ENCODE measurements around the gene PFKM. TPM values are rescaled to one million over a fixed set of nuclear protein-coding genes. Genes with fewer than 3 reads are reported as not detected.

Gene PFKM
- total RNA-seq, 1 experiment from 2014 or later, result 92.4 TPM

GRCh38 chr12:48080821-48081220, 38.3 kb upstream of the PFKM start:
- no peak for TF ChIP-seq CTCF (conservative IDR thresholded peaks at IDR 0.05)
- no peak overlapping the region for H2BK12ac ChIP-seq (ENCODE audit: insufficient read length, low read depth, low read length)
- H4K91ac ChIP-seq (ENCODE audit: insufficient read length, low read depth, low read length), result no peak overlapping the region
- Mint-ChIP-seq H3K9me3 (no peaks in the 10 kb centered on the region), H3K27ac (peak overlapping the region in 1 of 3 experiments; percentile 80; a peak in 2 of 7 replicates), H3K27me3 (ENCODE audit: low read depth) (no peaks in the 10 kb centered on the region), H3K4me1 (no peaks in the 10 kb centered on the region), H3K36me3 (ENCODE audit: insufficient read depth in 1 of 3, low read depth in 3 of 3) (peaks cover 13 to 52% (median 34%) of the 10 kb centered on the region in 3 experiments), H3K4me3 (no peak overlapping the region)
- no peak overlapping the region for H2BK5ac ChIP-seq (ENCODE audit: insufficient read length, low read length)
- no peaks in the 10 kb centered on the region for H3K79me2 ChIP-seq (ENCODE audit: insufficient read depth, low read length)
- H4K20me1 ChIP-seq (ENCODE audit: control insufficient read depth, insufficient read depth, insufficient read length), result no peaks in the 10 kb centered on the region
- no peak overlapping the region for H3K14ac ChIP-seq (ENCODE audit: insufficient read depth, low read length)
- no peak overlapping the region for H3K56ac ChIP-seq (ENCODE audit: insufficient read length, low read depth, low read length)
- H3K4ac ChIP-seq (ENCODE audit: low read depth, low read length), result no peak overlapping the region
- H3K9me3 ChIP-seq (ENCODE audit: control insufficient read depth, low read depth, low read length), result no peaks in the 10 kb centered on the region
- no peak overlapping the region for H2BK15ac ChIP-seq (ENCODE audit: low read depth, low read length)
- H3K18ac ChIP-seq (ENCODE audit: insufficient read length, low read depth, low read length), result no peak overlapping the region
- H3K23ac ChIP-seq (ENCODE audit: insufficient read length, low read depth, low read length), result no peak overlapping the region
- no peaks in the 10 kb centered on the region for H3K79me1 ChIP-seq (ENCODE audit: insufficient read depth, low read depth, low read length, poor library complexity, severe bottlenecking)
- DNase-seq, result no peak
- no peak overlapping the region for H2AK5ac ChIP-seq (ENCODE audit: insufficient read length, low read length)
- no peaks in the 10 kb centered on the region for H3K23me2 ChIP-seq (ENCODE audit: insufficient read length, low read depth, low read length, poor library complexity, severe bottlenecking)
- no peak overlapping the region for H2AFZ ChIP-seq (ENCODE audit: low read length)
- H3K4me1 ChIP-seq (ENCODE audit: insufficient read depth, low read length), result no peaks in the 10 kb centered on the region
- no peak overlapping the region for H2BK120ac ChIP-seq (ENCODE audit: low read depth, low read length, poor library complexity, severe bottlenecking)
- no peak overlapping the region for H3K4me2 ChIP-seq (ENCODE audit: insufficient read depth, insufficient read length, low read length)
- H2BK20ac ChIP-seq (ENCODE audit: low read depth, low read length, poor library complexity, severe bottlenecking), result no peak overlapping the region
- no peak overlapping the region for H3K9ac ChIP-seq (ENCODE audit: extremely low read depth, insufficient read length, low read length)
- H4K5ac ChIP-seq (ENCODE audit: insufficient read length, low read depth, low read length), result no peak overlapping the region
- no peak overlapping the region for H3T11ph ChIP-seq (ENCODE audit: low read length)
- no peaks in the 10 kb centered on the region for H3K27me3 ChIP-seq (ENCODE audit: insufficient read depth, low read length)
- H4K8ac ChIP-seq (replicated peaks; ENCODE audit: insufficient read length, low read depth, low read length), result no peak overlapping the region
- no peak overlapping the region for H3K27ac ChIP-seq (ENCODE audit: insufficient read length, low read depth, low read length)
- WGBS (ENCODE audit: extremely low coverage, insufficient read length, low lambda C conversion rate), result no CpG with 5 or more reads among the region's 3 CpGs
